ENCODE data around the gene NOTO. TPM values are rescaled to one million over a fixed set of nuclear protein-coding genes. Genes with fewer than 3 reads are reported as not detected.
A peak's percentile ranks its signal among the peaks of the same experiment; 100 is the strongest.

Gene NOTO
- total RNA-seq, 1 donor from 2014 or later = not detected

DNA sequence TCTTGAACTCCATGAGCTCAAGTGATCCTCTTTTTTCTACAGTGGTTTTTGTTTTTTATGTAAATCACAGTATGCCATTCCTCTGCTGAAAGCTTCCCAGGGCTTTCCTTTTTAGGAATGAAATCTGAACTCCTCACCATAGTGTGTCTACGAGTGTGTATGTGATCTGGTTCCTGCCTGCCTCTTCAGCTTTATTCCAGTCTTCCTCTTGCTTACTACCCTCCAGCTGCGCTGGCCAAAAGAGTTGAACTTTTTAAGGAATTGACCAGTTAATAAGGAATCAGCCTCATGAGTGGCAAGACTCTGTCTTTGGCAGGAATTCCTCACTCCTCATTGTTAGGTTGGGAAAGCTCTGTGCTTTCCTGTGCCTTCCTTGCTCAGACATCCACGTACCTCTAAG, 35.8 kb downstream of the NOTO start:
- peak overlapping the region; percentile 52 for H3K27ac Mint-ChIP-seq (ENCODE audit: unreplicated experiment)
- H3K9me3 Mint-ChIP-seq (ENCODE audit: unreplicated experiment) = no peaks in the 10 kb centered on the region
- peaks cover 8% of the 10 kb centered on the region for H3K36me3 Mint-ChIP-seq (ENCODE audit: unreplicated experiment)
- H3K4me1 Mint-ChIP-seq (ENCODE audit: unreplicated experiment) = peaks cover 27% of the 10 kb centered on the region
- no peaks in the 10 kb centered on the region for H3K27me3 Mint-ChIP-seq (ENCODE audit: unreplicated experiment)
- DNase-seq (ENCODE audit: extremely low spot score, unreplicated experiment) = no peak
- no peak overlapping the region for H3K4me3 Mint-ChIP-seq (ENCODE audit: unreplicated experiment)
- TF ChIP-seq, protein P1, sequence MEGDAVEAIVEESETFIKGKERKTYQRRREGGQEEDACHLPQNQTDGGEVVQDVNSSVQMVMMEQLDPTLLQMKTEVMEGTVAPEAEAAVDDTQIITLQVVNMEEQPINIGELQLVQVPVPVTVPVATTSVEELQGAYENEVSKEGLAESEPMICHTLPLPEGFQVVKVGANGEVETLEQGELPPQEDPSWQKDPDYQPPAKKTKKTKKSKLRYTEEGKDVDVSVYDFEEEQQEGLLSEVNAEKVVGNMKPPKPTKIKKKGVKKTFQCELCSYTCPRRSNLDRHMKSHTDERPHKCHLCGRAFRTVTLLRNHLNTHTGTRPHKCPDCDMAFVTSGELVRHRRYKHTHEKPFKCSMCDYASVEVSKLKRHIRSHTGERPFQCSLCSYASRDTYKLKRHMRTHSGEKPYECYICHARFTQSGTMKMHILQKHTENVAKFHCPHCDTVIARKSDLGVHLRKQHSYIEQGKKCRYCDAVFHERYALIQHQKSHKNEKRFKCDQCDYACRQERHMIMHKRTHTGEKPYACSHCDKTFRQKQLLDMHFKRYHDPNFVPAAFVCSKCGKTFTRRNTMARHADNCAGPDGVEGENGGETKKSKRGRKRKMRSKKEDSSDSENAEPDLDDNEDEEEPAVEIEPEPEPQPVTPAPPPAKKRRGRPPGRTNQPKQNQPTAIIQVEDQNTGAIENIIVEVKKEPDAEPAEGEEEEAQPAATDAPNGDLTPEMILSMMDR (IDR thresholded peaks at IDR 0.05) = no peak

DNA sequence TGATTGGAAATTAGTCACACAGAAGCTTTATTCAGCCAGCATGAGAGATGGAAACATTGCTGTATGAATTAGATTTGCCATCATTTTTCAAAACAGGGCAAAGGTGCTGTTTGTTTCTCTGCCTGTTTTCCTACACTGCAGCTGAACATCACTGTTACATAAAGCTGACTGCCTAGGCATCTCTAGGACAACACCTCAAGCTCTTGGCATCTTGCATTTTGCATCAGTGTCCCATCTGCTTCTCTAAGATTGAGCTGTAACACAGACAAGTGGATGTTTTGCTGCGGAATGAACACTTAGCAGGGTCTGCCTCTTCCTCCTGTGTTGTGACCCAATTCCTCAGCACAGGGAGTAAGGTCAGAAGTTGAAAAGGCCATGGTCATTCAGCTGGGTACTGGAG, 36.6 kb downstream of the NOTO start:
- H3K36me3 Mint-ChIP-seq (ENCODE audit: unreplicated experiment) = peaks cover 12% of the 10 kb centered on the region
- TF ChIP-seq, protein P1 (IDR thresholded peaks at IDR 0.05) = no peak
- no peak overlapping the region for H3K27ac Mint-ChIP-seq (ENCODE audit: unreplicated experiment)
- DNase-seq (ENCODE audit: extremely low spot score, unreplicated experiment) = no peak
- no peak overlapping the region for H3K4me3 Mint-ChIP-seq (ENCODE audit: unreplicated experiment)
- peaks cover 30% of the 10 kb centered on the region for H3K4me1 Mint-ChIP-seq (ENCODE audit: unreplicated experiment)
- H3K27me3 Mint-ChIP-seq (ENCODE audit: unreplicated experiment) = no peaks in the 10 kb centered on the region
- H3K9me3 Mint-ChIP-seq (ENCODE audit: unreplicated experiment) = no peaks in the 10 kb centered on the region

DNA sequence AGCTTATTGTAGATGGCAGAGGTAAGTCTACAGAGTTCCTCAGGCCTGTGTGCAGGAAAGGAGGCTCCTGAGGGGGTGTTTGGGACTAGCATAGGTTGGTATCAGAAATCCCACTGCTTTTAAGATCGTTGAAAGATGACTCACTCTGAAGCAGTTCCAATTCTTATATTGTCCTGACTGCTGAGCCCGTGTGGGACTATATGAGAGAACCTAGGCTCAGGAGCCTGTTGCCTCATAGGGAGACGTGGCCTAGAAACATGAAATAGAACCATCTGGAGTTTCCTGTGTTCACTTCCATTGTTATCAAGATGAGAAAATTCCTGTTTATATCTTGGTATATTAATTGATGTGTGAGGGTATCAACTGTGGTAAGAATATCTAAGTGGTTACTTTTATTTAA, 37.4 kb downstream of the NOTO start:
- H3K4me3 Mint-ChIP-seq (ENCODE audit: unreplicated experiment) = no peak overlapping the region
- TF ChIP-seq, protein P1 (IDR thresholded peaks at IDR 0.05) = no peak
- H3K27ac Mint-ChIP-seq (ENCODE audit: unreplicated experiment) = no peak overlapping the region

DNA sequence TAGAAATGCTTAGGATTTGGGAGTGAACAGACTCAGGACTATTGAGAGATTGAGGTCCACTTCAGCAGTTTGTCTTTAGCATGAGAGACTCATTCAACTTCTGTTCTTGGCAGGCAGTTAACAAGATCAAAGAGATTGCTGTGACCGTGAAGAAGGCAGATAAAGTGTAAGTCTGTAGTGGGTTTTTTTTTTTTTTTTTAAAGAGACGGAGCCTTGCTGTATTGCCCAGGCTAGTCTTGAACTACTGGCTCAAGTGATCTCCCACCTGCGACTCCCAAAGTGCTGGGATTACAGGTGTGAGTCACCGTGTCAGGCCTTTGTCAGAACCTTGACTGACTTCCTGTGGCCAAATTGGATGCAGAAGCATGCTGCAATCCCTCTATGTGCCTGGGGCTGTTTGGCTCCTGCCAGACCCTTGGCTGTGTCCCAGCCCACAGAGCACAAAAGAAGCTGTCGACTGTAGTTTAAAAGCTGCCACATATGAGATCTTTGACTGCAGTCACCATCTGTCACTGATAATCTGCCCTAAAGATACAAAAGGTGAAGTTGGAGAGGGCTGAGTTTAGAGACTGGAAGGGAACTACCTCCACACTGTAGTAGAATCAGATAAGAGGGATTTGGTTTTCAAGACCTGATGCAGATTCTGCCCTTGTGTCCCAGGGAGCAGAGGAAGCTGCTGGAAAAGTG, 41.7 kb downstream of the NOTO start:
- no peak for DNase-seq (ENCODE audit: extremely low spot score, unreplicated experiment)
- peaks cover 50% of the 10 kb centered on the region for H3K36me3 Mint-ChIP-seq (ENCODE audit: unreplicated experiment)
- peaks cover 3% of the 10 kb centered on the region for H3K4me1 Mint-ChIP-seq (ENCODE audit: unreplicated experiment)
- H3K9me3 Mint-ChIP-seq (ENCODE audit: unreplicated experiment) = no peaks in the 10 kb centered on the region
- H3K27me3 Mint-ChIP-seq (ENCODE audit: unreplicated experiment) = no peaks in the 10 kb centered on the region
- no peak overlapping the region for H3K4me3 Mint-ChIP-seq (ENCODE audit: unreplicated experiment)
- no peak overlapping the region for H3K27ac Mint-ChIP-seq (ENCODE audit: unreplicated experiment)
- TF ChIP-seq, protein P1 (IDR thresholded peaks at IDR 0.05) = no peak

More for the DNA sequence above, 37.4 kb downstream of the NOTO start:
- Mint-ChIP-seq H3K27me3 (ENCODE audit: unreplicated experiment) (no peaks in the 10 kb centered on the region), H3K36me3 (ENCODE audit: unreplicated experiment) (peaks cover 18% of the 10 kb centered on the region), H3K9me3 (ENCODE audit: unreplicated experiment) (no peaks in the 10 kb centered on the region), H3K4me1 (ENCODE audit: unreplicated experiment) (peaks cover 26% of the 10 kb centered on the region)
- no peak for DNase-seq (ENCODE audit: extremely low spot score, unreplicated experiment)

DNA sequence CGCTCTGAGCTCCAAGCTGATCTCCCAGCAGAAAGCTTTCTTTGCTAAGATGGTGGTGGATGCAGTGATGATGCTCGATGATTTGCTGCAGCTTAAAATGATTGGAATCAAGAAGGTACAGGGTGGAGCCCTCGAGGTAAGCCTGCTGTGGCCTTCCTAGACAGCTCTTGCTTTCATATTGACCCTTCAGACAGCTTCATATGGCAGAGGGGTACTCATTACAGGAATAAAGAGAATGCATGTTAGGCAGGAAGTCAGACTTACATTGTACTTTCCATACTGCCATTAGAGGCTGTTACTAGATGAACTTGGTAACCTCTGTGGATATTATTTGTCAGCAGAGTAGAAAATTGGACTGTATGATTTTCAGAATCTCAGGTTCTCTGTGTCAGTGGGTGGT, 42.2 kb downstream of the NOTO start:
- TF ChIP-seq, protein P1 (IDR thresholded peaks at IDR 0.05) = no peak
- Mint-ChIP-seq H3K4me3 (ENCODE audit: unreplicated experiment) (no peak overlapping the region), H3K27ac (ENCODE audit: unreplicated experiment) (no peak overlapping the region), H3K27me3 (ENCODE audit: unreplicated experiment) (no peaks in the 10 kb centered on the region), H3K36me3 (ENCODE audit: unreplicated experiment) (peaks cover 55% of the 10 kb centered on the region), H3K9me3 (ENCODE audit: unreplicated experiment) (no peaks in the 10 kb centered on the region), H3K4me1 (ENCODE audit: unreplicated experiment) (peaks cover 3% of the 10 kb centered on the region)
- DNase-seq (ENCODE audit: extremely low spot score, unreplicated experiment) = no peak
